ENCODE results near the gene TPCN1.

GRCh38 chr12:113297214-113297587 is 75.9 kb downstream of the TPCN1 start:
- TF ChIP-seq CTCF (IDR thresholded peaks at IDR 0.05; ENCODE audit: insufficient read depth, low read length, poor library complexity, severe bottlenecking), result no peak
- no peak for TF ChIP-seq EZH2phosphoT487 (conservative IDR thresholded peaks at IDR 0.05; ENCODE audit: low read length)
